ENCODE data around the gene RPL36.

The RPL36 gene

GRCh38 chr19:5690125-5690954 lies at the start of gene RPL36:
Gene RPL36, plus strand, starts transcription at chr19:5690295. Its CDS starts 213 bp downstream, at chr19:5690508.
- DNase-seq (ENCODE audit: low spot score) = peak; percentile 94

- no peak for DNase-seq (ENCODE audit: low spot score)
Measured at GRCh38 chr19:5641171-5641570, 48.9 kb upstream of the RPL36 start.

GRCh38 chr19:5642204-5642603 lies 47.9 kb upstream of the RPL36 start:
- no peak for DNase-seq (ENCODE audit: low spot score)

GRCh38 chr19:5643060-5643459 lies 47.0 kb upstream of the RPL36 start:
- DNase-seq (ENCODE audit: low spot score) = no peak

GRCh38 chr19:5644037-5644436 lies 46.1 kb upstream of the RPL36 start:
- DNase-seq (ENCODE audit: low spot score) = no peak

GRCh38 chr19:5645409-5645808 lies 44.7 kb upstream of the RPL36 start:
- no peak for DNase-seq (ENCODE audit: low spot score)

GRCh38 chr19:5646703-5647102 lies 43.4 kb upstream of the RPL36 start:
- DNase-seq (ENCODE audit: low spot score) = no peak

GRCh38 chr19:5648464-5648863 lies 41.6 kb upstream of the RPL36 start:
- no peak for DNase-seq (ENCODE audit: low spot score)

- DNase-seq (ENCODE audit: low spot score) = no peak
Measured at GRCh38 chr19:5651361-5651760, 38.7 kb upstream of the RPL36 start.

- no peak for DNase-seq (ENCODE audit: low spot score)
Measured at GRCh38 chr19:5652261-5652660, 37.8 kb upstream of the RPL36 start.

GRCh38 chr19:5654931-5655330 lies 35.2 kb upstream of the RPL36 start:
- DNase-seq (ENCODE audit: low spot score) = no peak

GRCh38 chr19:5655412-5655811 lies 34.7 kb upstream of the RPL36 start:
- no peak for DNase-seq (ENCODE audit: low spot score)

- no peak for DNase-seq (ENCODE audit: low spot score)
Measured at GRCh38 chr19:5661483-5661882, 28.6 kb upstream of the RPL36 start.

GRCh38 chr19:5663904-5664303 lies 26.2 kb upstream of the RPL36 start:
- DNase-seq (ENCODE audit: low spot score) = no peak

- no peak for DNase-seq (ENCODE audit: low spot score)
Measured at GRCh38 chr19:5664515-5664914, 25.6 kb upstream of the RPL36 start.

GRCh38 chr19:5665781-5666513 lies 24.1 kb upstream of the RPL36 start:
- DNase-seq (ENCODE audit: low spot score) = no peak

GRCh38 chr19:5666921-5667610 lies 23.0 kb upstream of the RPL36 start:
- no peak for DNase-seq (ENCODE audit: low spot score)

GRCh38 chr19:5667751-5668271 lies 22.3 kb upstream of the RPL36 start:
- DNase-seq (ENCODE audit: low spot score) = no peak

- no peak for DNase-seq (ENCODE audit: low spot score)
Measured at GRCh38 chr19:5669212-5669611, 20.9 kb upstream of the RPL36 start.

- no peak for DNase-seq (ENCODE audit: low spot score)
Measured at GRCh38 chr19:5671600-5671999, 18.5 kb upstream of the RPL36 start.

GRCh38 chr19:5672708-5673459 lies 17.2 kb upstream of the RPL36 start:
- no peak for DNase-seq (ENCODE audit: low spot score)

- no peak for DNase-seq (ENCODE audit: low spot score)
Measured at GRCh38 chr19:5673752-5674151, 16.3 kb upstream of the RPL36 start.

Measured in globus pallidus (tissue), 1 donor.